Fibroblast of the aortic adventitia (primary cell): ENCODE measurements around the gene CDCA8. TPM values are rescaled to one million over a fixed set of nuclear protein-coding genes. Genes with fewer than 3 reads are reported as not detected.

ENCODE experiments used
- DNase-seq: peaks from one replicate; pipeline ENCODE4 v3.0.0-alpha.2; 2010; ENCODE audit warnings: low read depth
- H3K4me3 ChIP-seq: 2 replicates; pipeline ENCODE4 v1.5.1; 2011; ENCODE audit warnings: low read depth, mild to moderate bottlenecking, control low read depth, low read length, moderate library complexity
- CTCF ChIP-seq: IDR thresholded peaks from 2 replicates; pipeline ENCODE4 v1.5.1; 2011; ENCODE audit warnings: mild to moderate bottlenecking, low read length, control low read depth, inconsistent platforms; ENCODE audit not compliant: insufficient read depth
- total RNA-seq: library from RNA; depleted of rRNA; stranded (reverse); fragments of >200 nt; gene quantifications from 2 replicates; pipeline ENCODE4 v1.2.3, GENCODE V29; 2012; ENCODE audit warnings: low replicate concordance

Gene CDCA8
- total RNA-seq, 1 donor: 12.8 TPM

GRCh38 chr1:37697737-37698136 lies 5.4 kb downstream of the CDCA8 start:
- H3K4me3 ChIP-seq: no peak overlapping the region
- no peak for TF ChIP-seq CTCF
- no peak for DNase-seq

- DNase-seq: no peak
- H3K4me3 ChIP-seq: no peak overlapping the region
- no peak for TF ChIP-seq CTCF
Measured at GRCh38 chr1:37699147-37699546, 6.8 kb downstream of the CDCA8 start.

GRCh38 chr1:37701051-37701450 lies 8.7 kb downstream of the CDCA8 start:
- no peak for DNase-seq
- H3K4me3 ChIP-seq: no peak overlapping the region
- no peak for TF ChIP-seq CTCF

GRCh38 chr1:37703061-37703460 lies 10.7 kb downstream of the CDCA8 start:
- DNase-seq: no peak
- H3K4me3 ChIP-seq: no peak overlapping the region
- no peak for TF ChIP-seq CTCF

- no peak overlapping the region for H3K4me3 ChIP-seq
- TF ChIP-seq CTCF: no peak
- peak; percentile 40 for DNase-seq
Measured at GRCh38 chr1:37704966-37705365, 12.7 kb downstream of the CDCA8 start.

GRCh38 chr1:37705399-37705798 lies 13.1 kb downstream of the CDCA8 start:
- no peak for DNase-seq
- no peak overlapping the region for H3K4me3 ChIP-seq
- TF ChIP-seq CTCF: no peak

GRCh38 chr1:37708471-37708870 lies 16.2 kb downstream of the CDCA8 start:
- H3K4me3 ChIP-seq: no peak overlapping the region
- TF ChIP-seq CTCF: no peak
- DNase-seq: no peak
